ENCODE measurements around the gene B4GALNT2.

The B4GALNT2 gene

DNA sequence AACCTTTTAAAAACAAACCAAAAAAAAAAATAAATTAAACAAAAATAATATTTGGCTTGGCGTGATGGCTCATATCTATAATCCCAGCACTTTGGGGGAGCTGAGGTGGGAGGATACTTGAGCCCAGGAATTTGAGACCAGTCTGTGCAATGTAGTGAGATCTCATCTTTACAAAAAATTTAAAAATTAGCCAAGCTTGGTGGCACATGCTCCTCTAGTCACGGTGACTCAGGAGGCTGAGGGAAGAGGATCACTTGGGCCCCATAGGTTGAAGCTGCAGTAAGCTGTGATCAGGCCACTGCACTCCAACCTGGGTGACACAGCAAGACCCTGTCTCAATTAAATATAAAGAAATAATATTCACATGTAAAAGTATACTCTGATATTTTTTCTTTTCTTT, 65.6 kb downstream of the B4GALNT2 start:
- TF ChIP-seq OSR1 (CRISPR knock-in tag; IDR thresholded peaks at IDR 0.05) (no peak), ARNTL (CRISPR knock-in tag; IDR thresholded peaks at IDR 0.05; ENCODE audit: borderline replicate concordance, low read depth) (no peak), BACH2 (CRISPR knock-in tag; IDR thresholded peaks at IDR 0.05; ENCODE audit: borderline replicate concordance) (no peak), ZNF8 (CRISPR knock-in tag; IDR thresholded peaks at IDR 0.05) (no peak), ISL1 (CRISPR knock-in tag; IDR thresholded peaks at IDR 0.05) (no peak), TCF4 (CRISPR knock-in tag; IDR thresholded peaks at IDR 0.05; ENCODE audit: borderline replicate concordance) (no peak), ZNF565 (CRISPR knock-in tag; conservative IDR thresholded peaks at IDR 0.05; ENCODE audit: low read depth) (no peak), GLIS3 (CRISPR knock-in tag; IDR thresholded peaks at IDR 0.05) (no peak), TOX (CRISPR knock-in tag; IDR thresholded peaks at IDR 0.05; ENCODE audit: borderline replicate concordance) (no peak)
- TF ChIP-seq, protein P1, sequence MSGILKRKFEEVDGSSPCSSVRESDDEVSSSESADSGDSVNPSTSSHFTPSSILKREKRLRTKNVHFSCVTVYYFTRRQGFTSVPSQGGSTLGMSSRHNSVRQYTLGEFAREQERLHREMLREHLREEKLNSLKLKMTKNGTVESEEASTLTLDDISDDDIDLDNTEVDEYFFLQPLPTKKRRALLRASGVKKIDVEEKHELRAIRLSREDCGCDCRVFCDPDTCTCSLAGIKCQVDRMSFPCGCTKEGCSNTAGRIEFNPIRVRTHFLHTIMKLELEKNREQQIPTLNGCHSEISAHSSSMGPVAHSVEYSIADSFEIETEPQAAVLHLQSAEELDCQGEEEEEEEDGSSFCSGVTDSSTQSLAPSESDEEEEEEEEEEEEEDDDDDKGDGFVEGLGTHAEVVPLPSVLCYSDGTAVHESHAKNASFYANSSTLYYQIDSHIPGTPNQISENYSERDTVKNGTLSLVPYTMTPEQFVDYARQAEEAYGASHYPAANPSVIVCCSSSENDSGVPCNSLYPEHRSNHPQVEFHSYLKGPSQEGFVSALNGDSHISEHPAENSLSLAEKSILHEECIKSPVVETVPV (CRISPR knock-in tag; IDR thresholded peaks at IDR 0.05), result no peak
- TF ChIP-seq, protein P2, sequence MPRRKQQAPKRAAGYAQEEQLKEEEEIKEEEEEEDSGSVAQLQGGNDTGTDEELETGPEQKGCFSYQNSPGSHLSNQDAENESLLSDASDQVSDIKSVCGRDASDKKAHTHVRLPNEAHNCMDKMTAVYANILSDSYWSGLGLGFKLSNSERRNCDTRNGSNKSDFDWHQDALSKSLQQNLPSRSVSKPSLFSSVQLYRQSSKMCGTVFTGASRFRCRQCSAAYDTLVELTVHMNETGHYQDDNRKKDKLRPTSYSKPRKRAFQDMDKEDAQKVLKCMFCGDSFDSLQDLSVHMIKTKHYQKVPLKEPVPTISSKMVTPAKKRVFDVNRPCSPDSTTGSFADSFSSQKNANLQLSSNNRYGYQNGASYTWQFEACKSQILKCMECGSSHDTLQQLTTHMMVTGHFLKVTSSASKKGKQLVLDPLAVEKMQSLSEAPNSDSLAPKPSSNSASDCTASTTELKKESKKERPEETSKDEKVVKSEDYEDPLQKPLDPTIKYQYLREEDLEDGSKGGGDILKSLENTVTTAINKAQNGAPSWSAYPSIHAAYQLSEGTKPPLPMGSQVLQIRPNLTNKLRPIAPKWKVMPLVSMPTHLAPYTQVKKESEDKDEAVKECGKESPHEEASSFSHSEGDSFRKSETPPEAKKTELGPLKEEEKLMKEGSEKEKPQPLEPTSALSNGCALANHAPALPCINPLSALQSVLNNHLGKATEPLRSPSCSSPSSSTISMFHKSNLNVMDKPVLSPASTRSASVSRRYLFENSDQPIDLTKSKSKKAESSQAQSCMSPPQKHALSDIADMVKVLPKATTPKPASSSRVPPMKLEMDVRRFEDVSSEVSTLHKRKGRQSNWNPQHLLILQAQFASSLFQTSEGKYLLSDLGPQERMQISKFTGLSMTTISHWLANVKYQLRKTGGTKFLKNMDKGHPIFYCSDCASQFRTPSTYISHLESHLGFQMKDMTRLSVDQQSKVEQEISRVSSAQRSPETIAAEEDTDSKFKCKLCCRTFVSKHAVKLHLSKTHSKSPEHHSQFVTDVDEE (CRISPR knock-in tag; IDR thresholded peaks at IDR 0.05), result no peak
- TF ChIP-seq, protein P3, sequence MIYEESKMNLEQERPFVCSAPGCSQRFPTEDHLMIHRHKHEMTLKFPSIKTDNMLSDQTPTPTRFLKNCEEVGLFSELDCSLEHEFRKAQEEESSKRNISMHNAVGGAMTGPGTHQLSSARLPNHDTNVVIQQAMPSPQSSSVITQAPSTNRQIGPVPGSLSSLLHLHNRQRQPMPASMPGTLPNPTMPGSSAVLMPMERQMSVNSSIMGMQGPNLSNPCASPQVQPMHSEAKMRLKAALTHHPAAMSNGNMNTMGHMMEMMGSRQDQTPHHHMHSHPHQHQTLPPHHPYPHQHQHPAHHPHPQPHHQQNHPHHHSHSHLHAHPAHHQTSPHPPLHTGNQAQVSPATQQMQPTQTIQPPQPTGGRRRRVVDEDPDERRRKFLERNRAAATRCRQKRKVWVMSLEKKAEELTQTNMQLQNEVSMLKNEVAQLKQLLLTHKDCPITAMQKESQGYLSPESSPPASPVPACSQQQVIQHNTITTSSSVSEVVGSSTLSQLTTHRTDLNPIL (CRISPR knock-in tag; IDR thresholded peaks at IDR 0.05; ENCODE audit: low read depth), result no peak
- TF ChIP-seq, protein P4, sequence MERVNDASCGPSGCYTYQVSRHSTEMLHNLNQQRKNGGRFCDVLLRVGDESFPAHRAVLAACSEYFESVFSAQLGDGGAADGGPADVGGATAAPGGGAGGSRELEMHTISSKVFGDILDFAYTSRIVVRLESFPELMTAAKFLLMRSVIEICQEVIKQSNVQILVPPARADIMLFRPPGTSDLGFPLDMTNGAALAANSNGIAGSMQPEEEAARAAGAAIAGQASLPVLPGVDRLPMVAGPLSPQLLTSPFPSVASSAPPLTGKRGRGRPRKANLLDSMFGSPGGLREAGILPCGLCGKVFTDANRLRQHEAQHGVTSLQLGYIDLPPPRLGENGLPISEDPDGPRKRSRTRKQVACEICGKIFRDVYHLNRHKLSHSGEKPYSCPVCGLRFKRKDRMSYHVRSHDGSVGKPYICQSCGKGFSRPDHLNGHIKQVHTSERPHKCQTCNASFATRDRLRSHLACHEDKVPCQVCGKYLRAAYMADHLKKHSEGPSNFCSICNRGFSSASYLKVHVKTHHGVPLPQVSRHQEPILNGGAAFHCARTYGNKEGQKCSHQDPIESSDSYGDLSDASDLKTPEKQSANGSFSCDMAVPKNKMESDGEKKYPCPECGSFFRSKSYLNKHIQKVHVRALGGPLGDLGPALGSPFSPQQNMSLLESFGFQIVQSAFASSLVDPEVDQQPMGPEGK (CRISPR knock-in tag; IDR thresholded peaks at IDR 0.05; ENCODE audit: borderline replicate concordance), result no peak
- ATAC-seq, result no peak

DNA sequence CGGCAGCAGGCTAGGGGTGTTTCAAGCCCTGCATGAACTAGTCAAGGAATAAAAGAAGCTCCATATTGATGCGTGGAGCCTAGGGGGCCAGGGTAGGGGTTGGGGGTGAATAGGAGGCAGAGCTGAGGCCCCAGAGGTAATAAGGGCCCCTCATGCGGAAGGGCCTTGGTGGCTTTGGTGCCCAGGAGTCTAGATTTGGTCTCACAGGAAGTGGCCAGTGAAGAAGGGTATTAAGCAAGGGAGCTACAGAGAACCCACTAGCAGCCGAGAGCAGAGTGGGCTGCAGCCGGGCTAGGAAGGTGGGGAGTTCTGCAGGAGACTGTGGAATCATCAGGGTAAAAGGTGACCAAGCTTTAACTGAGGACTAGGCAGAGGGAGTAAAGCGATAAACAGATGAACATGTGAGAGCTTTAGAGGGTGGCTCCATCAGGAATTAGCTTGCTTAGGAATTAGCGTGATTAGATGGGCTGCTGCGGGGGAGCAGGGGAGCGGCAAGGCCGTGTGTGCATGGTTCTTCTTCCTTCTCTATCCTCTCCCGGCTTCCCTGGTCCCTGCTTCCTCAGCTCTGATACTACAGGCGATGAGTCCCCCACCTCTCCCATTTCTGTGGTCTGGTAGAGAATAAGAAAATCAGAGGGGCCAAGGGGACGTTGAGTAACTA, 68.0 kb downstream of the B4GALNT2 start:
- ATAC-seq, result no peak

More for the DNA sequence above, 68.0 kb downstream of the B4GALNT2 start:
- TF ChIP-seq, protein P5, sequence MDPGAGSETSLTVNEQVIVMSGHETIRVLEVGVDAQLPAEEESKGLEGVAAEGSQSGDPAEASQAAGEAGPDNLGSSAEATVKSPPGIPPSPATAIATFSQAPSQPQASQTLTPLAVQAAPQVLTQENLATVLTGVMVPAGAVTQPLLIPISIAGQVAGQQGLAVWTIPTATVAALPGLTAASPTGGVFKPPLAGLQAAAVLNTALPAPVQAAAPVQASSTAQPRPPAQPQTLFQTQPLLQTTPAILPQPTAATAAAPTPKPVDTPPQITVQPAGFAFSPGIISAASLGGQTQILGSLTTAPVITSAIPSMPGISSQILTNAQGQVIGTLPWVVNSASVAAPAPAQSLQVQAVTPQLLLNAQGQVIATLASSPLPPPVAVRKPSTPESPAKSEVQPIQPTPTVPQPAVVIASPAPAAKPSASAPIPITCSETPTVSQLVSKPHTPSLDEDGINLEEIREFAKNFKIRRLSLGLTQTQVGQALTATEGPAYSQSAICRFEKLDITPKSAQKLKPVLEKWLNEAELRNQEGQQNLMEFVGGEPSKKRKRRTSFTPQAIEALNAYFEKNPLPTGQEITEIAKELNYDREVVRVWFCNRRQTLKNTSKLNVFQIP (CRISPR knock-in tag; IDR thresholded peaks at IDR 0.05; ENCODE audit: borderline replicate concordance, low read depth), result no peak
- TF ChIP-seq TCF4 (CRISPR knock-in tag; IDR thresholded peaks at IDR 0.05; ENCODE audit: borderline replicate concordance) (no peak), ZNF565 (CRISPR knock-in tag; conservative IDR thresholded peaks at IDR 0.05; ENCODE audit: low read depth) (no peak), ISL1 (CRISPR knock-in tag; IDR thresholded peaks at IDR 0.05) (no peak), ESRRG (CRISPR knock-in tag; IDR thresholded peaks at IDR 0.05) (no peak), ZFP30 (CRISPR knock-in tag; IDR thresholded peaks at IDR 0.05) (no peak), CSDC2 (CRISPR knock-in tag; IDR thresholded peaks at IDR 0.05) (no peak)
- TF ChIP-seq, protein P3 (CRISPR knock-in tag; IDR thresholded peaks at IDR 0.05; ENCODE audit: low read depth), result no peak
- TF ChIP-seq, protein P4 (CRISPR knock-in tag; IDR thresholded peaks at IDR 0.05; ENCODE audit: borderline replicate concordance), result no peak
